OCI-LY7 (cell line): Measurements from ENCODE around the gene UBE2C.

Experiments used
- CTCF ChIP-seq: fragments of 200-600 bp; sonication (generic); conservative IDR thresholded peaks from 2 replicates; pipeline ENCODE4 v1.5.1; 2014; ENCODE audit warnings: mild to moderate bottlenecking, antibody characterized with exemption, low read length, moderate library complexity, mixed read lengths
- EZH2phosphoT487 ChIP-seq: fragments of 200-600 bp; sonication (generic); IDR thresholded peaks from 2 replicates; pipeline ENCODE4 v1.6.1; 2018; ENCODE audit warnings: low read depth, borderline replicate concordance, mild to moderate bottlenecking, mixed run types, antibody characterized with exemption, low read length, moderate library complexity, mixed read lengths

GRCh38 chr20:45788351-45788750, 24.1 kb upstream of the UBE2C start:
- TF ChIP-seq CTCF (no peak), EZH2phosphoT487 (no peak)
